NOMO-1 (cell line): ENCODE measurements around the gene BCL11B.

ENCODE experiments used
- DNase-seq, 2 experiments: peaks; one replicate each; lab custom pipeline; 2025; ENCODE audit not compliant: unreplicated experiment in 2 of 2; lab: John Stamatoyannopoulos, UW

BCL11B gene

GRCh38 chr14:99169776-99170356, 102.1 kb downstream of the BCL11B start:
- DNase-seq = no peak

DNA sequence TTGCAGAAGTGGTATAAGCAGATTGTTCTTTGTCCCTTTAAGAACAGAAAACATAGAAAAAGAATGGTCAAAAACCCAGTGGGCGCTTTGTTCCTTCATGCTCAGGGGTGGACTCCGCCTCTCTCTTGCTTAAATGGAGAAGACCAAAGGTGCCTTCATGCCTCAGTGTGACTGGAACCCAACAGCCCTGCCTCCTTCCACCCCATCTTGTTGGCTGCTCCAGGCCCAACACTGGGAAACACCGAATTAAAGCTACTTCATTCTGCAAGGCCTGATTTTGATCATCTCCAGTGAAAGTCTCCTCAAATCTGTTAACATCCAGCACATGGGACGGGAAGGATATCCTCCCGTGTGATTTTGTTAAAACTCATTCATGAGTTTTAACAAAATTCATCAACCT, 103.7 kb downstream of the BCL11B start:
- DNase-seq = no peak

- DNase-seq = no peak
These were observed 105.5 kb downstream of the BCL11B start for GRCh38 chr14:99166506-99166905.

DNA sequence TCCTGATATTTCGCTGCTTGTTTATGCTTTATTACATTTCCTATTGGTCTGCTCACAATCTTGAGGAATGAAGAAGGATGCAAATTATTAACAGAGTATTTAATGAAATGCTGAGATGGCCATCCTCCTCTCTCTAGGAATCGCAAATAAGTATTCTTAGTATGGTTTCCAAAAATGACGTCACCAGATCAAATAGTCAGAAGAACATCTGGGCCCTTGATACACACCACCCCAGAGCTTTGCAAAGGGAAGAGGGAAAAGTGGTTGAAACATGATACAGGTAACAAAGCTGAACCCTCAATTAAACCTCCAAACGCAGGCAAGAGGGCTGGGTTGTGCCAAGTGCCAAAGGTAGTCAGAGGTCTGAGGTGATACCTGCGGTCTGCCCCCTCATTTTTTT, 107.3 kb downstream of the BCL11B start:
- DNase-seq = no peak

DNA sequence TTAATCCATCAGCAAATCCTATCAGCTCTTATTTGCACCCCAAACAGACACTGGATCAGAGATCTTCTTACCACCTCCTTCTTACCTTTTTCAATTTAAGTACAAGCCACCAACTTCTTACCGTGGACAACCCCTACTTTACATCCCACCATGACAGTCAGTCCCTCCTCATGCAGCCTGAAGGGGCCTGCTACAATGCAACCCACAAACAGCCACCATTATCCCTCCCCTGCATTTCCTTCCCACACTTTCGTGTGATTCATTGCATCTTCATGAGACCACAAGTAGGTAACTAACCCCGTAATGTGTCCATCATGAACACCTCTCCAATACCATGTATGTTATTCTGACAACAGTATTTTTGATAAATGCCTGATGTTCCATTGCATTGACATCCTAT, 108.6 kb downstream of the BCL11B start:
- no peak for DNase-seq

DNA sequence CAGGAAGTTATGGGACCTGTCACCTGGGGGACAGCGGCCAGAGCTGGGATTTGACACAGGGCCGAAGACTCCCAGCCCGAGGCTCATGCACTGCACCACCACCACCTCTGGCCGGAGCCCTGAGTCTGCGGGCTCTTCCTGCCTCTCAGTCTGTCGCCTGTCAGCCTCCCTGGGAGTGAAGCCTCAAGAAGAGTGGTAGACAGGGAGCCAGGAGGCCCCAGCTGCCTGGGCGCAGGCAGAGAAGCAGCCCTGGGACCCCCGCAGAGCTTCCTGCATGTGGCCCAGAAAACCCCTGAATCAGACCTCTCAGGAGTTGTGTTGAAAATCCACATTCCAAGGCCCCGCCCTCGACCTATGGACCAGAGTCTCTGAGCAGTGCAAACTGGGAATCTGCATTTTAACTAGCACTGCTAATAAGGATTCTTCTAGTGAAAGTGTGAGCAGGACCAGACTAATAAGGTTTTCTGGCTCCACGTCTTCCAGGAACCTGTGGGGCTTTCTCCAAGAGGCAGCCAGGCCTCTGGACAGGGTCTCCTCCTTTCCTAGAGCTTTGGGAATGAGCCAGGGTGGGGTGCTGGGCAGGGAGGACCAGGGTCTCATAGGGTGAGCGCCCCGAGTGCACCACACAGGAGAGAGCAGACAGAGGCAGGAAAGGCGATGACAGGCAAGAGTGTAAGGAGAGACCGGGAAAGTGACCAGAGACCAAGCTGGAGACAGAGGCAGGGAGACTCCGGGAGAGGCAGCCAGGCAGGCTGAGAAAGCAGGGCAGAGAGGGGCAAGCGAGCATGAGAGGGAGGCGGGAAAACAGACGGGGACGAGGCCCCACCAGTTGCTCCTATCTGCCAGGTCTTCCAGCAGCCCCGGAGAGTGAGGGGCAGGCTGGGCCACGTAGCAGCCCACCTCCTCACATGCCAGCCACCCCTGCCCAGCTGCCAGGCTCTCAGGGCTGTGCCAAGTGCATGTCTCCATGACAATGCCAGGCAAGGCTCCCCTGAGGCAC, 112.4 kb downstream of the BCL11B start:
- no peak for DNase-seq

GRCh38 chr14:99158646-99159165, 113.3 kb downstream of the BCL11B start:
- no peak for DNase-seq

GRCh38 chr14:99158150-99158549, 113.8 kb downstream of the BCL11B start:
- no peak for DNase-seq

- DNase-seq = no peak
These were observed 114.3 kb downstream of the BCL11B start for GRCh38 chr14:99157676-99158075.

GRCh38 chr14:99157246-99157645, 114.8 kb downstream of the BCL11B start:
- DNase-seq = no peak

DNA sequence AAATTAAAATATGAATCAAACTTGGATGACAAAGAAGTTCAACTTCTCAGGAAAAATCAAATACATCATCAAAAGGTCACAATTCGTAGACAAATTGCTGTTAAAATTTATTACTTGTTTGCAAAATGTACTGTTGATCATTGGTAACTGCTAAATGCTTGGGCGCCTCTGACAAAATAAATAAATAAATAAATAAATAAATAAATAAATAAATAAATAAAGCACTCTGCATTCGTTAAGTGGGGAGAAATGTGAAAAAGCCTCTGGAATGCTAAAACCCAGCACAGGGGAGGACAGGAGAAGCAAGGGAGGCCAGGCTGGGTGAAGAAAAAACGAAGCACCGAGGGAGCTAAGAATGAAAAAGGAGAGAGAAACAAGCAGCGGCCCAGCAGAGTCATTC, 115.2 kb downstream of the BCL11B start:
- DNase-seq = no peak

- no peak for DNase-seq
These were observed 115.9 kb downstream of the BCL11B start for GRCh38 chr14:99156090-99156425.

- DNase-seq = peak in 1 of 2 experiments; percentile 1
These were observed 116.6 kb downstream of the BCL11B start for GRCh38 chr14:99155173-99156089.

- no peak for DNase-seq
These were observed 121.8 kb downstream of the BCL11B start for GRCh38 chr14:99150236-99150635.

- no peak for DNase-seq
These were observed 123.0 kb downstream of the BCL11B start for GRCh38 chr14:99148861-99149610.

DNA sequence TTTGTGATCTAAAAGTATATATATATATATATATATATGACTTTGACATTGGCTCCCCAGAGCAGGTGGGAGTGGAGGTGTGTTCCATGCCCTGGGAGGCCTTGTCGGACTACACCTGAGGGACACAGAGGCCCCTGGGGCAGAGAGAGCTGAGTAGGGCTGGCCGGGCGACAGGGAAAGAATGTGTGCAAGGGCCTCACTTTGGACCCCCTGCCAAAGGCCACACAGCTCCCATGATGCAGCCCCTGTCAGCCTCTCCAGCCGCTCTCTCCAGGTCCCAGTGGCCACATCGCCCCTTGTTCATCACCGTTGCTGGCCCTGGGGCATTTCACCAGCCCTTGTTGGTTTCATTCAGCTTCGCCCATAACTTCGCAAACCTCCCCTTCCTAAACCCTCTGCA, 123.9 kb downstream of the BCL11B start:
- no peak for DNase-seq

DNA sequence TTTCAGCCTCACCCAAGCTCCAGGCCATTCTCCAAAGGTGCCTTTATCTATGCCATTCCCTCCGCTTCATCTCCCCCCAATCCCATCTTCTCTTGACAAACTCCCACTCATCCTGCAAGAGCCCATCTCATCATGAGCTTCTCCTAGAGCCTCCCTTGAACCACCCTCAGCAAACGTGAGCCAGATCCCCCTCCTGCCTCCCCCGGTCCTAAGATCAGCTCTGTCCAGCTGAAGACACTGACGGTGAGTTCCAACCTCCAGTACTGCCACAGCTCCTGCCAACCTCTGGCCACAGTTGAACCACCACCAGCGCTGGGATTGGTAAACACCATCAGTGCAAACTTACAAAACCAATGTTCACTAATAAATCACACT, 124.6 kb downstream of the BCL11B start:
- no peak for DNase-seq

DNA sequence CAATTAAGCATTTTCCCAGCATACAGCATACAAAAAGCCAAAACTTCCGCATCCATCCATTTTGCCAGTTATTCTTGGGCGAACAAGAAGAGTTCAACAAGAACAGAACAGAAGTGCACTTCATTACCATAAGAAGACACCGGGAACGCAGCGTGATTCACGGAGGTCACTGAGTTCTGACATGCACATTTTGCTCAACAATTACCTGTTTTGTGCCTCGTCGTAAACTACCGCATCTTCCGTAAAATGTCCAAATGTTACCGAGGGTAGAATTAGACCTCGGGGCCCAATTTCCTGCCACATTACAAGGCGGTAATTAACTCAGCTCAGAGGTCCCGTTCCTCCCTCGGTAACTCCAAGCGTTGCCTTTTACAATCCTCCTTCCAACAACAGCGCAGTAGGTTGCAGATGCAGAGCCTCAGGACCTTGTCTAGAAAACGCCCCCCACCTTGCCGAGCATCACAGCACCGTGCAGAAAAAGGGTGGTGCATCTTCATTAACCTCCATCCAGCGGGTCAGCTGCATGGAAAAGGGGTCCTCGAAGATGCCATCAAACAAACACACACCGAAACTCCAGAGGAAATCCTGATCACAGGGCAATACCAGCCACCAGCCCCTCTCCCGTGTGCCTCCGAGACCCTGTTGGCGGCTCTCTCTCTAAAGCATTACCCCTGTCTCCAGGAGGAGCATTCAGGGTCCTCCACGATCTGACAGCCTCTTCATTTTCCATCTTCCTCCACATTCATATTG, 125.2 kb downstream of the BCL11B start:
- DNase-seq = no peak

GRCh38 chr14:99145307-99145706, 126.7 kb downstream of the BCL11B start:
- no peak for DNase-seq

- no peak for DNase-seq
These were observed 128.2 kb downstream of the BCL11B start for GRCh38 chr14:99143793-99144192.
